GM19351 (cell line): ENCODE data around the gene GPA33.

Source experiments
- ATAC-seq: cut with Tn5 transposase; IDR thresholded peaks from one replicate; pipeline ENCODE4 v1.9.1; 2021; ENCODE audit warnings: mild to moderate bottlenecking, moderate library complexity; ENCODE audit not compliant: unreplicated experiment

The GPA33 gene, protein sequence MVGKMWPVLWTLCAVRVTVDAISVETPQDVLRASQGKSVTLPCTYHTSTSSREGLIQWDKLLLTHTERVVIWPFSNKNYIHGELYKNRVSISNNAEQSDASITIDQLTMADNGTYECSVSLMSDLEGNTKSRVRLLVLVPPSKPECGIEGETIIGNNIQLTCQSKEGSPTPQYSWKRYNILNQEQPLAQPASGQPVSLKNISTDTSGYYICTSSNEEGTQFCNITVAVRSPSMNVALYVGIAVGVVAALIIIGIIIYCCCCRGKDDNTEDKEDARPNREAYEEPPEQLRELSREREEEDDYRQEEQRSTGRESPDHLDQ

DNA sequence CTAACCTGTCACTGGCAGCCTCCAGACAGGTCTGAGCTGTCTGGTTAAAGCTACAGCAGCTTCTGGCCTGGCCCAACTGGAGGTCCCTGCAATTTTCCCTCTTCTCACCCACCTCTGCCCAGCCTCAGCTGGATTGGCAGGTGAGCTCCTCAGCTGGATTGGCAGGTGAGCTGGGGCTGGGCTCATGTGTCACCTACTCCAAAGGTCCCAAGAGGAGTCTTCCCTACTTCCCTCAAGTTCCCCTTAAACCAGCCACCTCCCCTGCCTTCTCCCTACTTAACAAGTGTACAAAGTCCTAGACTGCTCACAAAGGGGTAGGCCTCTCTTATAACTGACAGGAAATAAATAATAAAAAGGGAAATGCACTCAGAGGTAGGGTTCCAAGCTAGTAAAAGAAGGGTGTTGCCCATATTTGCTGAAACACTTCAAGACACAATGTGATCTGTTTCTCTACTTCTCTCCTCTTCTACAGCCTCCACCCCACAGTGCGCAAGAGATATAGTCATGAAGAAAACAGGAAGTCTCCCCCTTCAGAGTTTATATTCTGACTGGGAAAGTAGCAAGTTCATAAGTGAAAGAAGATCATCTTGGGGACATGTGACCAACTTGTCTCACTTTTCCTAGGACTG, at the start of gene GPA33:
TSS of gene GPA33 (minus strand) at position 64 of the 629 bp plus-strand sequence. CDS start 90 bp downstream, outside the sequence.
- ATAC-seq = peak; percentile 86

DNA sequence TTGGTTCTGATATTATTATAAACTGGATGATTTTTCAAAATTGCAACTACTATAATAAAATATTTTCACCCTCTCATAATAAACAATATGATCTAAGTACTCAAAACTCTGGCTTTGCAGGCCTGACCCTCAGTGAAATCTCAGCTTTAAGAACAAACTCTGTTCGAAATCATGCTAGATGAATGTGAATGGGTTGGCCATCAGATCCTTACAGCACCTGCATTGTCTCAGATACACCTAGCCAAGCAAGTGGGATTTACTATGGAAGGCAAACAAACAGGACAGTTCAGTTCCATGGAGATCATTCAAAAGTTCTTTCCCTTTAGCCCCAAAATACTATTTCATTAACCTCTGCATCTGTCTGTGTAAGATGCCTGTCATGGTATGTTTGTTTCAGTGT, 48.5 kb upstream of the GPA33 start:
- no peak for ATAC-seq

DNA sequence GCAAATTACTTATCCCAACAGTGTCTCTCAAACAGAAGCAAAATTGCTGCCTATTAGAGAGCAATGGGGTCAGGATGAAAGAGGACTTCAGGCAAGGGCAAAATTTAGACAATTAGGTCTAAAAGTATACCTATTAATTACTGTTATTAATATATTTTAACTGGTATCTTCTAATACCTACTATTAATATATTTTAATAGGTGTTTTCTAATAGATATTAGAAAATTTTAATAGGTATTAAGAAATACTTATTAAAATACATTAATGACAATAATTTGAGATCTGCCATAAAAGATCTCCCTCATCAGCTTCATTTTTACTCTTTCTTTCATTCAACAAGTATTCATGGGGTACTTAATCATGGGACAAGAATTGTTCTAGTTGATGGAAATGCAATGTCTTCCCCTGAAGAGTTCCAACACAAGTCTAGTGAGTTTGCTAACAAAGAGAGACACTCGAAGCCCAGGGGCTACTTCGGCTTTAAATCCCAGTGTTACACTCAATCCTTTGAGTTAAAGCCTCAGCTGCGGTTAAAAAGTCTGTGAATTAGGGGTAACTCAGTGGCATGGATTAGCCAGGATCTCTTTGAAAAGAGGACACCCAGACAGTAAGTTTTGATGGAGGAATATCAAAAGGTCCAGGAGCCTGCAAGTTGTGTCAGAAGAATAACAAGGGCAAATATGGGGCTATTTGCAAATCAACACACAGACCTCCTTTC, 47.8 kb upstream of the GPA33 start:
- ATAC-seq = no peak

- ATAC-seq = no peak
Measured at GRCh38 chr1:167137332-167137781, 47.2 kb upstream of the GPA33 start.

DNA sequence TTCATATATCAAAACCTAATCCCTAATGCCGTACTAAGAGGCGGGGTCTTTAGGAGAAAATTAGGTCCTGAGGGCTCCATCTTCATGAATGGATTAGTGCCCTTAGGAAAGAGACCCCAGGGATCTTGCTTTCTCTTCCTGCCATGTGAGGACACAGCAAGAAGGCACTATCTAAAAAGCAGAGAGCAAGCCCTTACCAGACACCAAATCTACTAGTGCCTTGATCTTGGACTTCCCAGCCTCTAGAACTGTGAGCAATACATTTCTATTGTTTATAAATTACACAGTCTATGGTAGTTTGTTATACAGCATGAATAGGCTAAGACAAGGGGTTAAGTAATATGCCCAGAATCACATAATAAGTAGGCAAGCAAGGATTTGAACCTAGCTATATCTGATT, 46.6 kb upstream of the GPA33 start:
- no peak for ATAC-seq

GRCh38 chr1:167136191-167136614, 46.0 kb upstream of the GPA33 start:
- ATAC-seq = no peak

DNA sequence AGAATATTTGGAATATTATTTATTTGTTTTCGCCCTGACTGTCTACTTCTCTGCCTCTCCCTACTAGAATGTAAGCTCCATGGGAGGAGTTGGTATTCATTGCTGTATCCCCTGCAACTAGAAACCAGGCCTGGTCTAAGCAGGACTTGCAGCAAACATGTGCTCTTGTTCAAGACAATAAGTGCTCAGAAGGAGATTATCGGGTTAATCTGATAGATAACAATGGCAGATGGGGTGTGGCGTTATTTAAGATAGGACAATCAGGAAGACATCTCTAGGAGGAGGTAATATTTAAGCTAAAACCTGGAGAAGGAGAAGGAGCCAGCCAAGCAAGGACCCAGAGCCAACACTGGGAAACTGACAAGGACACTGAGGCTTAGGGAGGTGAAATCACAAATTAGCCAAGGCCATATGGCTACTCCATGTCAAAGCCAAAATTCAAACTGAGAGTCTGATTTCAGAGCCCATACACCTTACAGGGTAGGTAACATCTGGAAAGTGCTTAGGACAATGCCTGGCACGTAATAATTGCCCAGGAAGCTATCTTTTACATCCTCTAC, 45.2 kb upstream of the GPA33 start:
- no peak for ATAC-seq

DNA sequence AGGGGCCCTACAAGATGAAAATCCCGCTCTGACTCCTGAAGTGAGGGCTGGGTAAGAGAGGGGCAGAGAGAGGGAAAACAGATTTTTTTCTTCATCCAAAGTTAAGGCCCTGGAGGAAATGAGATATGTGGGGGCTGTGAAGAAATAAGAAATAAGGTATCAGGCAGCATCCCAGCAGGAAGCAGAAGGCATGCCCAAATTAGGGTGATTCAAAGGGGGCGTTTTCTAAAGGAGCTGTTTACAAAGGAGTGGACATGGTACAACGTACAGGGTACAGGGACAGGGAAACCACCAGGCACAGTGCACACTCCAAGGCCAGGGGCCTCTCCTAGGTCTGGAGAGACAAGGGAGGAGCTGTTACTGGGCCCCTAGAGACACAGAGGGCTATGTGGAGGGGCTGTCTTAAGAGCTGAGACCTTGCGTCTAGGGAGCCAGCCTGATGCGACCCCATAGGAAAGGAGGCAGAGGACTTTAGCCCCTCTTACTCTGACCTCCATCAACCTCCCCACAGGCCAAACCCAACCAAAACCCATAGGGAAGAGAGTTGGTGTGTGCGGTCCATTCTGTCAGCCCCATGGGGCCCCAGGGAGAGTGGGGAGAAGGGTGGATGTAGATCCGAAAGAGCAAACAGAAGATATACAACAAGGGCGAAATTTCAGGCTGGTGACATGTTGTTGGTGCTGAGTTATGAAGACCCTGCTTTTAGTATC, 42.3 kb upstream of the GPA33 start:
- ATAC-seq = no peak

DNA sequence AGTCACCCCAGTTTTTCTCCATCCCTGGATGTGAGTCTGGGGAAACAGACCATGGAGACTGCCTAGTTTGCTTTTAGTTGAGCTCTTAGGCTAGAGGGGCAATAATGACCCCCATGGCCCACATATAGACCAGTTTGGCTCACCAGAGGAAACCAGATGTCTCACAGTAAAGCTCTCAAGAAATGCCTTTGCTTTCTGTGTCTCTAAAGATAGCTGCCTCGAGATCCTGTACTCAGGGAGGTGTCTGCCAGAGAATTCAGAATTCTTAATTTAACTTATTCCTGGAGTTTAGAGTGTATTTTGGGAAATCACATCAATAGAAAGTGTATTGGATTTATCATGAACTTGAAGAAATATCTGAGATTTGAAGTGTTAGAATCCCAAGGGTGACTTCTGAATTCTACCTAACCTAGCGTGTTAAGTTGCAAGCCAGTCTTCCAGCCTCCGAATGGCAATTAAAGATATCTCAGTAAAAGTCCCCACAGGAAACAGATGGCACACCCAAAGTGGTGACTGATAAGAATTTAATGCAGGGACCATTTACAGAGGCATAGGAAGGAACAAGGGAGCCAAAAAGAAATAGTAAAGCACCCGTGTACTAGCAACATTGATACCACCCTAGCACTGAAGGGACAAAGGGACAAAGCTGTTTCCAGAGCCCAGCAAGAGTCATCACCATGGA, 40.8 kb upstream of the GPA33 start:
- ATAC-seq = no peak

DNA sequence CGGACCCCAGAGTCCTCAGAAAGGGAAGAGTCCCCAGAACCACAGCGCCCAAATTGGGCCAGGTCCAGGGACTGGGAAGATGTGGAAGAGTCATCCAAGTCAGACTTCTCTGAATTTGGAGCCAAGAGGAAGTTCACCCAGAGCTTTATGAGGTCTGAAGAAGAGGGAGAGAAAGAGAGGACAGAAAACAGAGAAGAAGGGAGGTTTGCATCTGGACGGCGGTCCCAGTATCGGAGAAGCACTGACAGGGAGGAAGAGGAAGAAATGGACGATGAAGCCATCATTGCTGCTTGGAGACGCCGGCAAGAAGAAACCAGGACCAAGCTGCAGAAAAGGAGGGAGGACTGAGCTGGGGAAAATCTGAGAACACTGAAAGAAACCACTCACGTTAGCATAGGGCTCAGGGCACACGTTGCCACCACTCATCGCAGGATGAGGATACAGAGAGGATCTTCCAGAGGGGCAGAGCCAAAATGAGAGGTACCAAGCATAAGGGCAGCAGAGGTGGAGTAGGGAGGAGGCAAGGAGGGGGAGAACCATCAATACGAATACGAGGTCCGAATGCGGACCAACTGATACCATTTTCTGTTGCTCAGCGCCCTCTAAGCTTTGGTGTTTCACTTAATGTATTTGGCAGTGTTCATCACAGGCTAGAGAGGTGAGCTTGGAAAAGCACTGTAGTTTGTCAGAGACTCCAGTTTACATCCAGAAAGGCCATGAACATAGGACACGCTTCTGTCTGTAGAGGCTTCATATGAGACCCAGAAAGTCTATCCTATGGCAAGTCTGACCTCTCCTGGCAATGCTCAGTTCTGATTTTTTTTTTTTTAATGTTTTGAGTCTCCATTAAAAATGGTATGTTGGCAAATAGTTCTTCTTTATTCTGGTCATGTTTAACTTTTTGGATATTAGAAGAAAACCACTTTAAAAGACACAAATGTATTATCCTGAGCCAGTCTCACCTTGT, 38.4 kb upstream of the GPA33 start:
- ATAC-seq = no peak

DNA sequence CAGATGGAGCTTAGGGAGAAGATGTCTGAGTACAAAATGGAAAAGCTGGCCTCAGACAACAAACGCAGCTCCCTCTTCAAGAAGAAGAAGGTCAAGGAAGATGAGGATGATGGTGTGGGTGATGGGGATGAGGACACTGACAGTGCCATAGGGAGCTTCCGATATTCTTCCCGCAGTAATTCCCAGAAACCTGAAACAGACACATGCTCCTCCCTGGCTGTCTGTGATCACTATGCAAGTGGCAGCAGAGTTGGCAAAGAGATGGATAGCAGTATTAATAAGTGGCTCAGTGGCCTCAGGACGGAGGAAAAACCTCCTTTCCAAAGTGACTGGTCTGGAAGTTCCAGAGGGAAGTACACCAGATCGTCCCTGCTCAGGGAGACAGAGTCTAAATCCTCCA, 37.5 kb upstream of the GPA33 start:
- ATAC-seq = no peak

- ATAC-seq = no peak
Measured at GRCh38 chr1:167127236-167127635, 37.1 kb upstream of the GPA33 start.

DNA sequence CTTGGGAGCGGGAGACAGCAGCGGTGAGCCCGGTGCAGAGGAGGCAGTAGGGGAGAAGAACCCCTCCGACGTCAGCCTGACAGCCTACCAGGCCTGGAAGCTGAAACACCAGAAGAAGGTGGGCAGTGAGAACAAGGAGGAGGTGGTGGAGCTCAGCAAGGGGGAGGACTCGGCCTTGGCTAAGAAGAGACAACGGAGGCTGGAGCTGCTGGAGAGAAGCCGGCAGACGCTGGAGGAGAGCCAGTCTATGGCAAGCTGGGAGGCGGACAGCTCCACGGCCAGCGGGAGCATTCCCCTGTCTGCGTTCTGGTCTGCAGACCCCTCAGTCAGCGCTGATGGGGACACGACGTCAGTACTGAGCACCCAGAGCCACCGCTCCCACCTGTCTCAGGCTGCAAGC, 36.6 kb upstream of the GPA33 start:
- no peak for ATAC-seq

DNA sequence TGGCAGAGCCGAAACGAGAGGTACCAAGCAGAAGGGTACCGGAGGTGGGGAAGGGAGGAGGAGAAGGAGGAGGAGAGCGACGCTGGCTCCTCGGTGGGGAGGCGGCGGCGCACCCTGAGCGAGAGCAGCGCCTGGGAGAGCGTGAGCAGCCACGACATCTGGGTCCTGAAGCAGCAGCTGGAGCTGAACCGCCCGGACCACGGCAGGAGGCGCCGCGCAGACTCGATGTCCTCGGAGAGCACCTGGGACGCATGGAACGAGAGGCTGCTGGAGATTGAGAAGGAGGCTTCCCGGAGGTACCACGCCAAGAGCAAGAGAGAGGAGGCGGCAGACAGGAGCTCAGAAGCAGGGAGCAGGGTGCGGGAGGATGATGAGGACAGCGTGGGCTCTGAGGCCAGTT, 36.1 kb upstream of the GPA33 start:
- ATAC-seq = no peak

GRCh38 chr1:167122568-167122967, 32.4 kb upstream of the GPA33 start:
- ATAC-seq = no peak

- ATAC-seq = no peak
Measured at GRCh38 chr1:167122121-167122480, 31.9 kb upstream of the GPA33 start.

DNA sequence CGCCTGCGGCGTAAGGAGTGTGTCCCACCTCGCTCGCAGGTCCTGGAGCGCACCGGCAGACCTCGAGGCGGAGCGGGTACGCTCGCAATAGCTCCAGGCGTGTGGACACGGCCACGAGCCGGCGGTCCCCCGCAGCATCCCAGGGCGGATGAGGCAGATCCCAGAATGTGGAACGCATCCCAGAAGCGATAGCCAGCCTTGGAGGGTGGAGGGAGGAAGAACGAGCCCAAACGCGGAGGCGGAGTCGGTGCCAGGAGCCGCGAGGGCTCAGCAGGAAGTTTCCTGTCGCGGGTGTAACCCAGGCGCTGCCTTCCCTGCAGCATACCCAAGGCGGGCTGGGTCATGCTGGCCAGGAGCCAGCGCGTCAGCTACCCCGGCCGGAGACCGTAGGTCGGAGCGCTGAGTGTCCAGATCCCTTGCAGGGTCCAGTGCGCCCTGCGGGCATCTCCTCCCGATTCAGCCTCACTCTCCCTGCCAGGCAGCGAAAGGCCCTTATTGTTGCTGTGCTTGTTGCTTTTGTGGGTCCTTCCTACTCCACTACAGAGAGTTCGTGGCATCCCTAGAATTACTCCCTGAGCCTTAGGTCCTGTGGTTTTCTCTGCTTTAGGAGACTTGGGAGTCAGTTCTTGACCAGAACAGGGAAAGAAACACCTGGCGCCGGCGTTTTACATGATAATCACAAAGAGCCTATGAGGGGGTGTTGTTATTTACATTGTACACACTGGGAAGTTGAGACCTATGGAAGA, 31.4 kb upstream of the GPA33 start:
- ATAC-seq = no peak

GRCh38 chr1:167120899-167121298, 30.7 kb upstream of the GPA33 start:
- no peak for ATAC-seq

GRCh38 chr1:167119696-167120095, 29.5 kb upstream of the GPA33 start:
- ATAC-seq = no peak
